DOHH2 (cell line): ENCODE data around the gene RBMX.

Experiments used
- H3F3A ChIP-seq: fragments of 200-600 bp; sonication (generic), shearing (Covaris generic); 2 replicates; pipeline ENCODE4 v1.6.0; 2016; ENCODE audit warnings: antibody characterized with exemption, mild to moderate bottlenecking; ENCODE audit not compliant: control insufficient read depth, insufficient read depth
- H3K27ac ChIP-seq: fragments of 200-600 bp; sonication (generic); 2 replicates; pipeline ENCODE4 v1.5.1; 2014; ENCODE audit warnings: low read depth, mild to moderate bottlenecking, low read length, moderate library complexity
- H3K27me3 ChIP-seq: fragments of 200-600 bp; sonication (generic); 2 replicates; pipeline ENCODE4 v1.6.1; 2014; ENCODE audit warnings: mild to moderate bottlenecking, low read length, mixed read lengths; ENCODE audit not compliant: control insufficient read depth
- H3K36me3 ChIP-seq: fragments of 200-600 bp; sonication (generic); 2 replicates; pipeline ENCODE4 v1.6.1; 2014; ENCODE audit warnings: mild to moderate bottlenecking, low read length, moderate library complexity, mixed read lengths; ENCODE audit not compliant: control insufficient read depth
- H3K4me1 ChIP-seq: fragments of 200-600 bp; sonication (generic); 2 replicates; pipeline ENCODE4 v1.6.1; 2014; ENCODE audit warnings: mild to moderate bottlenecking, low read length, mixed read lengths; ENCODE audit not compliant: control insufficient read depth
- H3K4me2 ChIP-seq: fragments of 200-600 bp; sonication (generic); 2 replicates; pipeline ENCODE4 v1.6.0; 2014; ENCODE audit warnings: mild to moderate bottlenecking, low read length, moderate library complexity
- H3K4me3 ChIP-seq: fragments of 200-600 bp; sonication (generic); 2 replicates; pipeline ENCODE4 v1.5.1; 2014; ENCODE audit warnings: mild to moderate bottlenecking, low read length, mixed read lengths
- H3K79me2 ChIP-seq: fragments of 200-600 bp; sonication (generic); 2 replicates; pipeline ENCODE4 v1.6.1; 2014; ENCODE audit warnings: mild to moderate bottlenecking, low read length, mixed read lengths; ENCODE audit not compliant: control insufficient read depth
- H3K9me2 ChIP-seq: fragments of 200-600 bp; sonication (generic); replicated peaks from 2 replicates; pipeline ENCODE4 v1.6.1; 2014; ENCODE audit warnings: mild to moderate bottlenecking, low read length, mixed read lengths; ENCODE audit not compliant: control insufficient read depth
- H3K9me3 ChIP-seq: fragments of 200-600 bp; sonication (generic); 2 replicates; pipeline ENCODE4 v1.6.1; 2014; ENCODE audit warnings: antibody characterized with exemption, low read length, mixed read lengths; ENCODE audit not compliant: control insufficient read depth, insufficient read depth
- H4K20me1 ChIP-seq: fragments of 200-600 bp; sonication (generic); 2 replicates; pipeline ENCODE4 v1.6.0; 2014; ENCODE audit warnings: low read depth, mild to moderate bottlenecking, antibody characterized with exemption, low read length, moderate library complexity; ENCODE audit not compliant: control insufficient read depth, insufficient read depth
- CTCF ChIP-seq: fragments of 200-600 bp; sonication (generic); IDR thresholded peaks from one replicate; pipeline ENCODE4 v1.5.1; 2014; ENCODE audit warnings: antibody characterized with exemption, mild to moderate bottlenecking, low read depth, low read length; ENCODE audit not compliant: poor library complexity, severe bottlenecking
- EZH2phosphoT487 ChIP-seq: fragments of 200-600 bp; sonication (generic); IDR thresholded peaks from 2 replicates; pipeline ENCODE4 v1.6.1; 2017; ENCODE audit warnings: borderline replicate concordance, mild to moderate bottlenecking, antibody characterized with exemption, low read length, moderate library complexity, mixed read lengths

The RBMX gene

GRCh38 chrX:136863826-136864225 lies 16.7 kb downstream of the RBMX start:
- no peak for TF ChIP-seq CTCF
- Histone ChIP-seq H3K36me3 (peaks cover 41% of the 10 kb centered on the region), H3K9me3 (no peaks in the 10 kb centered on the region), H3K4me3 (no peak overlapping the region), H4K20me1 (no peaks in the 10 kb centered on the region), H3K27ac (no peak overlapping the region), H3K4me1 (no peaks in the 10 kb centered on the region), H3K9me2 (no peaks in the 10 kb centered on the region), H3F3A (peaks cover 18% of the 10 kb centered on the region), H3K27me3 (no peaks in the 10 kb centered on the region), H3K79me2 (peaks cover 5% of the 10 kb centered on the region; the same call in 1 of the 2 replicates), H3K4me2 (no peak overlapping the region)

- TF ChIP-seq EZH2phosphoT487 (no peak), CTCF (no peak)
- Histone ChIP-seq H3K4me3 (no peak overlapping the region), H3K36me3 (peaks cover 28% of the 10 kb centered on the region), H3K79me2 (no peaks in the 10 kb centered on the region), H3K27ac (no peak overlapping the region), H3K4me1 (no peaks in the 10 kb centered on the region), H3K9me3 (no peaks in the 10 kb centered on the region), H3F3A (peaks cover 13% of the 10 kb centered on the region), H3K4me2 (no peak overlapping the region), H4K20me1 (no peaks in the 10 kb centered on the region), H3K9me2 (no peaks in the 10 kb centered on the region), H3K27me3 (no peaks in the 10 kb centered on the region)
These were observed 18.0 kb downstream of the RBMX start for GRCh38 chrX:136862546-136862945.

- TF ChIP-seq CTCF, result no peak
- no peak for TF ChIP-seq EZH2phosphoT487
These were observed 18.6 kb downstream of the RBMX start for GRCh38 chrX:136861877-136862276.

More at GRCh38 chrX:136861877-136862276, 18.6 kb downstream of the RBMX start:
- Histone ChIP-seq H3F3A (peaks cover 13% of the 10 kb centered on the region), H3K4me2 (no peak overlapping the region), H3K27me3 (no peaks in the 10 kb centered on the region), H3K36me3 (peaks cover 21% of the 10 kb centered on the region), H3K9me3 (no peaks in the 10 kb centered on the region), H3K9me2 (no peaks in the 10 kb centered on the region), H3K27ac (no peak overlapping the region), H3K4me3 (no peak overlapping the region), H3K79me2 (no peaks in the 10 kb centered on the region), H4K20me1 (no peaks in the 10 kb centered on the region), H3K4me1 (peaks cover 3% of the 10 kb centered on the region; the same call in 1 of the 2 replicates)
